Fibroblast of skin of right quadriceps (primary cell): Measurements from ENCODE around the gene BTK.

Experiments used
- DNase-seq: peaks from one replicate; pipeline ENCODE4 v3.0.0-alpha.2; 2013

BTK gene

DNA sequence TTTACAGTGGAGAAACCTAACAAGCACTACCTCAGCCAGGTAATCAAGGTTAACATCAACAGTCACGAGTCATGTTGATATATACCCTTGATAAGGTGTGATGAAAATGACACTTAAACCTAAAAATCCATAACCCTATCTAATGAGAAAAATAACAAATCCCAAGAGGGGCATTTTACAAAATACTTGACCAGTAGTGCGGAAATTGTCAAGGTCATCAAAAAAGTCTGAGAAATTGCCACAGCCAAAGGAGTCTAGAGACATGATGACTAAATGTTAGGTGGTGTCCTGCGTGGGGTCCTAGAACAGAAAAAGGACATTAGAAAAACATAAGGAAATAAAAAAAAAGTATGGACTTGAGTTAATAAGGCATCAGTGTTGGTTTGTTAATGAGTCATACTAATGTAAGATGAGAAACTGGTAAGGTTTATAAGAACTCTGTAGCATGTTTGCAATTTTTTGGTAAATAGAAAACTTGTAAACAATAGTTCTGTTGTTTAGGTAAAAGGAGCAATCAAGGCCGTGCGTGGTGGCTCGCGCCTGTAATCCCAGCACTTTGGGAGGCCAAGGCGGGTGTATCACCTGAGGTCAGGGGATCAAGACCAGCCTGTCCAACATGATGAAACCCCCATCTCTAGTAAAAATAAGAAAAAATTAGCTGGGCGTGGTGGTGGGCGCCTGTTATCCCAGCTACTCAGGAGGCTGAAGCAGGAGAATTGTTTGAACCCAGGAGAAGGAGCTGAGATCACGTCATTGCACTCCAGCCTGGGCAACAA lies 7.7 kb upstream of the BTK start:
- no peak for DNase-seq

DNA sequence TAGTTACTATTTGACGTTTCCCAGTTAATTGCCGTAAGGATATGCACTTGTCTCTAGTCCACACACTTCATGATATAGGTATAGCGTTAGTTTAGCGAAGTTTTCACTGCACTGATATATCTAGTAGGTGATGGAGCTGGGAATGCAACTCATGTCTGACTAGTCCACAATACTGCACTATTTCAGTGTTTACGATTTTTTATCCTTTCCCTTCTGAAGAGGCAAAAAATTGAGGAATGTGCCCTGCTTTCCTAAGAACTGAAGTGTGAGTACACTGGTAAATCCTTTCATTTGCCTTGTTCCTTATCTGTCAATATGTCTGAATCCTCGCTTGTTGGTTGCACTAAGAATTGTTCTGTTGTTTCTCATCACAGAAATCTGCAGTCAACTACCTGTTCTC lies 5.8 kb upstream of the BTK start:
- DNase-seq, result no peak

DNA sequence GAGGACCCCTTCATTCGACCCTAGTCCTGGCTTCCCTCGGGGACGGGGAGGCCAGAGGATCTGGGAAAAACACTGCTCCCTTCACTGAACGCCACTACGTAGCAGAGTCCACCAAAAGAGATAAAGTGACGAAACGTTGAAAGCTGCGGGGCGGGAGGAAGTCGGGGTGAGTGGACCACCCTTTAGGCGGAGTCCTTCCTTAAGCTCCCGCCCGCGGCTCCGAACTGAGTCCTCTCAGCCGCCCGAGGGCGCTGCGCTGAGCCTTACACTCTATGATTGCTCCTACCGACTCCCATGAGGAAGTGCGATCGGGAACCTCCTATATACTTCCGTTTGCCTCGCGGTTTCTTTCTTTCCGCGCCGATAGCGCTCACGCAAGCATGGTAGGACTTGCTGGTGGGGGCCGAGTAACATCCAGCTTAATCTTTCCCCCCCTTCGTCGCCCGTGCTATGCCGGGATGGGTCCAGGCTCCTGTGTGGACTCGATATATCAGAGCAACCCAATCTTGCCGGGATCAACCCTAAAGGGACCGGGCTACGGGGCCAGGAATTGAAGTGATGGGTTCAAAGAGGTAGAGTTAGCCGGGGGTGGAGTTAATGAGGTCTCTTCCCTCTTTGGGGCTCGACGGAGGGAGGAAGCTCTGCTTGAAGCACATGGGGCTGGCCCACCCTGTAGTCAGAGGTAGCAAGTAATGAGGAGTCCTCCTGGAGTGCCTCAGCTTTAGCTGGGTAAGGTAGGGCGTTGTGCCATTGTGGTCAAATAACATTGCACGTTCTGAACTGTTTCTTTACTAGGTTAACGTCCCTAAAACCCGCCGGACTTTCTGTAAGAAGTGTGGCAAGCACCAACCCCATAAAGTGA lies 4.9 kb upstream of the BTK start, which contains the start of gene RPL36A:
Gene RPL36A, plus strand, starts transcription at position 348 of the 862 bp plus-strand sequence. Its CDS starts 33 bp downstream, at position 381.
- DNase-seq, result peak; percentile 91

DNA sequence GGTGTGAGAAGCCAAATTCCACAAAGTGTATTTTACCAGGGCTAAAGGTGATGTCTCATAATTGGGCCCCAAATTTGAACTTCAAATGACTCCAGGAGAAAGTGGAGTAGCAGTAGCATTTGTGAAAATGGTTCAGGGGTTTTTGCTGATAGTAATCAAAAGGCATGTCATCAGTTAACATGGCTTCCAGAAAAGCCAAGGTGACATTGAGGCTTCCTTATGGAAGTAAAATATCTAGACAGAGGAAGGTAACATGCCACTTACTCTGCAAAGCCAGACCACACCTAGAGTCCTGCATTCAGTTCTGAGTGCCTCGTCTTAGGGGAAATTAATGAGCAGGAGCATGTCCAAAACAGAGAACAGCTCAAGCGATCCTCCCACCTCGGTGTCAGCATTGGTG lies 2.6 kb upstream of the BTK start:
- DNase-seq, result no peak

DNA sequence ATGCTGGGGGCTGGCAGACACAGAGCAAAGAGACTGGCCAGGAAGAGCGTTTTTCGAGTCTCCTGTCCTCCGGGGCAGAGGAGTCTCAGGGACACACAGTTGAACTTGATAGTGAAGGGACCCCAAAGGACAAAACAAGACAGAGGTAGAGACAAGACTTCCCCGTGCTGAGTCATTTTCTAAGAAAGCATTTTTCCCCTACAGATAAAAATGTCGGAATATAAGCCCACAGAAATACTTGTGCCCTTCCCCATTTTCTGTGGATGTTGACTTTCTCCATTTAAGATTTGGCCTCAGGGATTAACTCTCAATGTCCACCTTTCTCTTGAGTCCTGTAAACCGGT lies 523 bp upstream of the BTK start:
- no peak for DNase-seq

DNA sequence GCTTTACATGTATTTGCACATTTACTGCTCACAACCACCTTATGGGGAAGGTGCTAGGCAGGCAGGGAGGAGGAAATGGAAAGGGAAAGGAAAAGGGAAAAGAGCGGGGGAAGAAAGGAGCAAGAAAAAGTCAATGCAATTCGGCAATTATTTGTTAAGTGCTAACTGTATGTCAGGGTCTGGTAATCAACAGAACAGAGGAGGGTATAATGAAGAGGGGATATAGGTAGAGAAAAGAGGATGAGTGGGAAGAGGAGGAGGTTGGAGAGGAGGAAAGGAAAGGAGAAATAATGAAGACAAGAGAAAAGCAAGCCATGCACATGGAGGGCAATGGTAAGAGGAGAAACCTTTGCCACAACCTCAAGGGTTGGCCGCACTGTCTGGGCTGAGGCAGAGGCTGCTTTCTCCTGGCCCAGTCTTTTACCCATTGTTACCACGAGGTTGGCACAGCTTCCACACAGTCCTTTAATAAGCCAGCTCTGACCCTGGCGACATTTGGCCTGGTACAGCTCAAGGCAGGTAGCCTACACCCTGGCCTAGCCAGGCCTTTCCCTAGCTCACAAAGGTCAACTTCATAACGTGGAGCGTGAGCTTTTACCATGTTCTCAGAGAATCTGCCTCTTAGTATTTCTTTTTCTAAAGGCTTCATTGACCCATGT lies 836 bp downstream of the BTK start:
- no peak for DNase-seq

DNA sequence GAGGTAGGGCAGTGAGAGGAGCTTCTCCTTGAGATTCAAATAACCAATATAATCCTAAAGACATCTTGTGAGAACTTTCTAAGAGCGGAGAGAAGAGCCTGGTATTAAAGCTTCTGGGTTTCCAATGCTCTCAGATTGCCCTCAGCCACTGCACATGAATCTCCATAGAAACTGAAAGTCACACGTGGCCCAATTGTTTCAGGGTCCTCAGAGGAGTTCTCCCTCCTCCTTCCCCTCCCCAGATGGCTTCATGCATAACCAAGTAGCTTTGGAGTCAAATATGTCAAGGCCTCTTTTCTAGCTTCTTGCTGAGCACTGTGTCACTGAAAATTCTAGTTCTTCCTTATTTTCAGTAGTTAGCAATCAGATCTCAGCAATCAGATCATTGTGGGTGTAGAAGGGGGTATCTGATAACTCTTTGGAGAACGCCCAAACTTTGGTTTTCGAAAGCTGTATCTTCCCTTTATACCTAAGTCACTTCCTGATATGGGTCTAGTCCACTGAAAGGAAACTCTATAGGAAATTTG lies 2.2 kb downstream of the BTK start:
- no peak for DNase-seq

DNA sequence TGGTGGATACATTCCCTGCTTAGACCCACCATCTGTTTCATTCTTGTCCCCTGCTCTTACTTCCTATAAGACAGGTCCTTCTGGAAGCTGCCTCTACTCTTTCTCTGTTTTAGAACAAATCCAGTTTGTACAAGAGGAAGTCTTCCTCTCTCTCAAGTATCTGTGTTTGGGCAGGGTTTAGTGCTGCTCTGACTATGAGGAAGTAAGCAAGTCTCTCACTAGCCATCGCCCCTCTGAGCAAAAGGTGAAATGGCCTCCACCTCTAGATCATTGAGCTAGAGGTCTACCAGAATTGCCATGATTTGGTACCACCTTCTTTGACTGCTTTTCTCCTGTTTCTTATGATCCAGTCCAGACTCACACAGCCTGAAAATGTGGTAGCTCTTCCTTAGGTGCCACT lies 8.4 kb downstream of the BTK start:
- no peak for DNase-seq

DNA sequence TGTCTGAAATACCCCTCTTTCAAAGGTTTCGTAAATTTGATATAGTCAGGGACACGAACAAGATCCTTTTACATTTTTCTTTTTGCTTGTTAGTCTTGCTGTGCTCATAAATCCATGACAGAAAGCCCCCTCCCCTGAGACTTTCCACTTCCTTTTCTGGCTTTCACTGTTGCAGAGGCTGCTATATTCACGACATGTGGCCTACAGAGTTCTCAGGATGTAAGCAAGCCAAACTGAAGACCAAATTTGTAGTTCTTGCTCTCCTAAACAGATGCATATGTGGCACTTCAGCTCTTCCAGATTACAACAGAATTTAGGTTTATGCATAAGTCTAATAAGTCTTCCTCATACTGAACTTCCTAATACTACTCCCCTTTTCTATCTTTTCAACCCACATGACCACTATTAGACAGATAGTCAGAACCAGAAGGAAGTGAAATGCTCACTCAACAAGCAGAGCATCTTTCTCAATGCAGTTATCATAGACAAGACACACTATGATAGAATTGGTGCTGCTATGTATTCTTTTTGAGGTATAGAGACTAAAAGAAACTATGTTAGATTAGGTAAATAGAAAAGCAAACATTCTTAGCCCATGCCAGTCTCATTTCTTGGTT lies 15.0 kb downstream of the BTK start:
- no peak for DNase-seq

DNA sequence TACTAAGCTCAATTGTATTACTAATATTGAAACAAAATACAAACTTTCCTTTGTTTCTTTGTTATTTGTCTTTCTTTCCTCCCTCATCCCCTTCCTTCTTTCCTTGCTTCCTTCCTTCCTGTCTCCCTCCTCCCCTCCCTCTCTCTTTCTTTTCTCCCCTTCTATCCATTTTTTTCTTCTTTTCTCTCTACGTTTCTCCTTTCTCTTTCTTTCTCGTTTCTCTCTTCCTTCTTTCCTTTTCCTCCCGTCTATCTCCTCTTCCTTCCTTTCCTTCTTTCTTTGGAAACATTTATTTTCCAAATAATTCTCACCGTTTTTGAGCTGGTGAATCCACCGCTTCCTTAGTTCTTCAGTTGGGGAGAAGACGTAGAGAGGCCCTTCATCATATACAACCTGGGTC lies 16.3 kb downstream of the BTK start:
- no peak for DNase-seq

DNA sequence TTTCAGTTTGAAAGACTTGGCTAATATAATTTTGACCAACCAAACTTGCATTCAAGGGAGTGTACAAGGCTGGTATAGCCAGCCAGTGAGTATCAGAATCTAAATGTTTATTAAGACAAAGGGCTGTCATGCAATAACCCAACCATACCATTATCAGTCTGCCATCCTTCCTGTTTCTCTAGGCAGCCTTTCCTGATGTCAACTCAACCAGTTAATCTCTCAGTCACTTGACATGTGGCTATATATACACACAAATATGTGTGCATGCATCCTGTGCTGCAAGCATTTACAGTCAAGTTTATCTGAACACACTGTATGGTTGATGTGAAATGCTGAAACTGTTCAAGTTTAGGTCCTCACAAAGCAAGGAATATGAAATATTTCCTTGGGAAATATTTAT lies 17.2 kb downstream of the BTK start:
- DNase-seq, result no peak

DNA sequence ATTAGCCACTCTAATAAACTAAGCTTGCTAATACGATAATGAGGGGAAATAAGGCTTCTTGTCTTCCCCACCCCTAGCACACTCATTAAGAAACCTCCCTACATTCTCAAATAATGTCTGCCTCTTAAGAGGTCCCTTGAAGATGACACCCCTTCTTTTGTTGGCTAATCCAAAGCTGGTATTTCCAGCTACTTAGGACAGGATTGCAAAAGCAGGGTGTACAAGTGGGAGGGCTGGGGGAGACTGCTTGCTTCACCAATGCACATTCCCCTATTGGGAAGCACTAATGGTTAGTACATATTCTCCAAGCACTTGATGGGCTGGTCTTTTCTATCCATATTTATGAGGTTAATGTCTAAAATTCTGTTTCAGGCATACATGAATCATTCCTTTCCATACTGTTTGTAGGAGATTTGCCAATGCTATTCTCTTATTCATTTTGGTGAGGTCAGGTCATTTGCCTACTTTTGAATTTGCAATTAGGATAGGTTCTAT lies 20.6 kb downstream of the BTK start:
- DNase-seq, result no peak

DNA sequence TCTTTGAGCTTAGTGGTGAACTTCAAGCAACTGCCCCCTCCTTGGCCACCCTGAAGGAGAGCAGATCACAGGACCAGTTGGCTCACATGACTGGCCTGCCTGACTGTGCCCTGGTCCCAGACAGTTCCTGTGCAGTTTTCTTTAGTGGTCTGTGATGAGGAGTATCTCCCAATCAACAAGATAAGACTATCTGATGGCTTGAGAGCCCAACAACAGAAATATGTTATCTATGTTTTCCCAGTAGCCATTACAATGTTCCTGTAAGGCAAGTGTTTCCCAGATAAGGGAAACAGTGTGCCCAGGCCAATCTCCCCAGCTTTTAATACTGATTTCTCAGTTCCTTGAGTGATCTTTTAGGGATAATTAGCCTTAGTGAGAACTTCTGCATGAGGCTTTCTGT lies 23.2 kb downstream of the BTK start:
- DNase-seq, result no peak

DNA sequence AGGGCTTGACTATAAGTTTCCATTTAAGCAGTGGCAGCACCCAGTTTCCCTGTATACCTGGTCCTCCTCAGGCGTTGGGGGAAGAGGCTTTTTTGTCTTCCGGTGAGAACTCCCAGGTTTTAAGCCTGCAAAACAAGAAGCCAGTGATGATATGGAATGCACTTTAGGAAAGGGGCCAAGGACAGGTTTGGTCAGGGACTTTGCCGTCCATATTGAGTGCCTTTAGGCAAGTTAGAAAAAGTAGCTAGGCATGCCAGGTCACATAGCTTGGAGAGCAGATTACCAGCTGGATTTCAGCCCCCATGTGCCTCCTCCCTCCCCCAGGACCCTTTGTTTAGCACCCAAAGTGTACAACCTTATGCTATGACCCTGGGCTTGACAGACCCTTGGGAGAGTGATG lies 23.9 kb downstream of the BTK start:
- DNase-seq, result no peak

DNA sequence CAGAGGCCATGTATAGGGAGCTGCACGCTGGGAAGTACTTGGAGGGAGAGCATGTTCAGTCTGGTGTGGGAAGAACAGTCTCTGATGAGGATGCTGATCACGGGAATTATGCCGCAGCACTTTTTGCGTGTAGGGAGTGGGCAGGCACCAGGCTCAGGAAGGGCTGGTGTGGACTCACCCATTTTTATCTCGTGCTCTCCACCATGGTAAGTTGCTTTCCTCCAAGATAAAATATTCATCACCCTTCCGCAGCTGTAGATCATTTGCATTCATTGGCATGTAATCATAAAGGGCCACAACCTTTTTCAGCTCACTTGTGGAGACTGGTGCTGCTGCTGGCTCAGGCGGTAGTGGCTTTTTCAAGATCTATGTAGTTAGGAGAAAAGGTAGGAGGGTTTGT lies 25.6 kb downstream of the BTK start:
- no peak for DNase-seq

DNA sequence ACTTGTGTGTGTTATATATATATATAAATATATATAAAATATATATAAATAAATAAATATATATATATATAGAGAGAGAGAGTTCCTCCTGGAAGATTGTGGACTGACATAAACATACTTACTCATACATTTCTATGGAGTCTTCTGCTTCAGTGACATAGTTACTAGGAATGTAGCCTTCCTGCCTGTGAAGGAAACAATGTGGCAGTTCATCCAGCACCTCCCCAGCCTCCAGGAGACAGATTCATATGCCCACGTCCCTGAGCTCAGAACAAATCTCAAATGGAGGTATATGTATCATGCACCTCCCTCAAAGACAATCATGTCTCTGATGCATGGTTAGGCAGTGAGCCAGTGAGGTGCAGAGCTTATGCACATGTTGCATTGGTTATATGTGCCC lies 26.0 kb downstream of the BTK start:
- DNase-seq, result no peak

DNA sequence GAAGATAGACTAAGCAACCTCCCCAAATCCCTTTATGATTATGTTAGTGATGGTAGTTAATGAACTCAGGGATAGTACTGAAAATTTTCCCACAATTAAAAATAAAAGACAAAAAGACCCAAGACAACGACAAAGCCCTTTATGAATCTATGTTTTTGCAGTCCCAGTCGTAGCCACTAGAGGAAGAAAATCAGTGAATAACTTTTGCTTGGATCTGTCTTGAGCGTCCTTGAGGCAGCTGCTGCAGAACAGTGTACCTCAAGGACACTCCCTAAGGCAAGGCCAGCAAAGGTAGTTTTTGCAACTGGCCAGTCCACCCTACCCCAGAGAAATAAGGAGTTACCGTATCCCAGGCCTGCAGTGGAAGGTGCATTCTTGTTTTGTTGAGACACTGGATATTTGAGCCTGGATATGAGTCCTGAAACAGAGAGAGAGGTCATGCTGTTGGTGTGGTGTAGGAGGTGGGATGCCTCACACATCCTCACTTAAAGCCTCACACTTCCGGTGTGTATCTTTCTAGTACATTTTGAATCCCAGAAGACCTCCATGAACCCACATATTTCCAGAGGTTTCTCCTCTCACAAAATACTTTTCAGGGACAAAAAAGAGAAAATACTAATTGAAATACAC lies 28.7 kb downstream of the BTK start:
- no peak for DNase-seq

DNA sequence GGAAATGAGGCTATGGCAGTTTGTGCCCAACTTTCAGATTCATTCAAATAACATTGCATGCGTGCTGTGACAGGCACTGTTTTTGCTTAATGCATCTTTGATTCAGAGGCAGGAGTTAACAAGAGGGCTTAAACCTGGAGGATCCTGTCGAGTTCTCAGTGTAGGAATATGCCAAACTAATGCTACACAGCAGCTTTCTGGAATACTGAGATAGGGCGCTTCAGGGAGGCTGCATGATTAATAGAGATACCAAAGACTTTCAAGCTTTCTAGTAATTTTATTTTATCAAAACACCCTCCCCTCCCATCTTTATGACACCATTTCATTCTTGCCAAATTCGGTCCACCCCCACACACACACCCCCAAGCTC lies 36.8 kb downstream of the BTK start:
- no peak for DNase-seq

DNA sequence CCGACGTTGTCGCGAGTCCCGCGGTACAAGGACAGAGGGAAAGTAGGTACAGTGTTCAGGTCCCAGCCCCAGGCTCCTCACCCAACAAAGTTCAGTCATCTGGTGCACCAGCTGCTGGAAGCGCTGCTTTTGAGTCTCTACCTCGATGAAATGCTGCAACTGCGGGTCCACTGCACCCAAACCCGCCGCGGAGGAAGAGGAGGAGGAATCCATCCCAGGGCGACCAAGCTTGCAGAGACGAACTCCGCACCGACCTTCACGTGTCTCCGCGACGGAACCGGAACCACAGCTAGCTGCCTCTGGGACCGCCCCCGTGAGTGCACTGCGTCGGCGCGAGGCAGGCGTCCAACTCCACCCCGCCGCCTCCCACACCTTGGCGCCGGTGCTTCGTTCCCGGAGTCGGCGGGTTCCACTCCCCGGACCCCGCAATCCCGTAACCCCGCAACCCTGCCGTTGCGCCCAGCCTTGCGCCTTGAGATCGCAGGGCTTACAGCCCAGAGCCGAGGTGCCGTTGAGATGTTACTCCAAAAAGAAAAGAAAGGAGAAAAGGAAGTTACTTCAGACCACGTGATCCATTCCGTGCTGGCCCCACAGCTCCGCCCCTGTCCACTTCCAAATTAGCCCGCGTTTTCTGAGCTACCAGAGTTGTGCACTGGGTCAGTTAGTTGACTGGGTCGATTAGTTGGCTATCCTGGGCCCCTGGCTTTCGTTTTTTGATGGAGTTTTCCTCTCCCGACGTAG lies 37.4 kb downstream of the BTK start, which contains the start of gene TIMM8A:
Gene TIMM8A, minus strand, starts transcription at position 291 of the 741 bp plus-strand sequence. Its CDS starts 78 bp downstream, at position 213.
- peak; percentile 63 for DNase-seq

DNA sequence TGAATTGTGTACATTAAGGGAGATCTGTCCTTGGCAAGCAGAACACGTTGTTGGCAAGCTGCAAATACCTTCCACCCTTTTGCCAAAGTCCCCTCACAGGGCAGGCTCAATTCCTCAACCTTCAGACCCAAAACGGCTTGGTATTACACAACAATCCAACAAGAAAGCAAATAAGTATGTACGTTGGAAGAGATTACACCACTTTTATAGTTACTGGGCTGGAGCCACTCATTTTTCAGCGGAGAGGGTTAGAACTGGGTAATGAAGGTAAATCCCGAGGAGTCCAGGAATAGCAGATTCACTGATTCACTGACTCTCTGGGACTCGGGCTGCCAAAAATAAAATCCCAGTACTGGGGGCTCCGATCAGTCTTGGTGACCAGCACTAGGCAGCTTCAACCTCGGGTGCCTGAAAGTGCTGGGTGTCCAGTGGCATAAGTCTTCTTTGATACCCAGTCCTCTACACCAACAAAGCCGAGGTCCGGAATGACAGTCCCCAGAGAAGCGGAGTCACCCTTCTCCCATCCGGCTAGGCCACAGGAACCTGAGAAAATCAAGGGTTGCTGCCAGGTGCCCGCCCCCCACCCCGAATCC lies 38.0 kb downstream of the BTK start:
- DNase-seq, result no peak

DNA sequence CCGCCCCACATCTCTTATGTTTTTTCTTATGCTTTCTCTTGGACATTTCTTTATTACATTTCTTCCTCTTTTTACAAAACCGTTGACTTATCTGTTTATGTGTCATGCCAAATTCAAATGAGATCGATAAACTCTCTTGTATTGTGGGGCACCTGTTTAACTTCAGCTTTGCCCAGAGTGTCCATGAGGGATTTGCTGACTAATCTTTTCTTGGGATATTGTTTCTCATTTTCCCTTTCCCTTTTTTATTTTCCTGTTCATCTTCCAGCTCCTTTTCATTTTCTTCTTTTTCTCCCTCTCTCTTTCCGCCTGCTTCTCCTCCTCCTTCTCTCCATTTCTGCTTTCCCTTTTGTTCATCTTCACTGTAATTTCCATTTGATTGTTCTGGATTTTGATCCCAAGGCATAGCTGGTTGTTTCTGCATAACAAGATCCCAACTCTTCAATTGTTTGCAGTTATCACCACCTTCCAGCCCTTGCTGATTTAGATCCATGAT lies 48.2 kb downstream of the BTK start:
- no peak for DNase-seq
